Body of pancreas (tissue), 4 donors: Measurements from ENCODE around the gene PDZD8. TPM values are rescaled to one million over a fixed set of nuclear protein-coding genes. Genes with fewer than 3 reads are reported as not detected.
A peak's percentile ranks its signal among the peaks of the same experiment; 100 is the strongest.

Experiments
- ATAC-seq: fragments of 150-250 bp; one replicate; pipeline ENCODE4 v1.9.1; 2016
- DNase-seq, 4 donors: peaks; one replicate each; pipeline ENCODE4 v3.0.0-alpha.2; 2019
- H3K27ac ChIP-seq, 4 donors: fragments of 200-600 bp; sonication (generic); 1 replicate in 3 of 4; 2 replicates in 1 of 4; pipeline versions ENCODE4 v1.5.1 to v1.6.1; 2016 to 2019; ENCODE audit warnings: mild to moderate bottlenecking in 1 of 4, mixed read lengths in 1 of 4, moderate library complexity in 1 of 4
- H3K27me3 ChIP-seq, 2 donors: fragments of 200-600 bp; sonication (generic); one replicate each; pipeline ENCODE4 v1.6.0; 2016; ENCODE audit warnings: mild to moderate bottlenecking in 1 of 2
- H3K36me3 ChIP-seq, 2 donors: fragments of 200-600 bp; sonication (generic); replicated peaks in 1 of 2; 2 replicates each; pipeline ENCODE4 v1.5.1; 2016; ENCODE audit warnings: low read depth in 2 of 2; ENCODE audit not compliant: insufficient read depth in 1 of 2
- H3K4me1 ChIP-seq: fragments of 200-600 bp; sonication (generic); one replicate; pipeline ENCODE4 v1.6.0; 2016
- H3K4me3 ChIP-seq, 2 donors: fragments of 200-600 bp; sonication (generic); 1 replicate in 1 of 2; 2 replicates in 1 of 2; pipeline ENCODE4 v1.5.1; 2016 to 2019
- H3K9me3 ChIP-seq, 3 donors: fragments of 200-600 bp; sonication (generic); 1 replicate in 2 of 3; 2 replicates in 1 of 3; pipeline ENCODE4 v1.5.1; 2016
- CTCF ChIP-seq, 7 experiments: fragments of 450-650 bp in 4 of 7; fragments of 200-600 bp in 3 of 7; sonication (generic) in 3 of 7; IDR thresholded peaks; one replicate each; pipeline ENCODE4 v1.5.1; 2016 to 2019; ENCODE audit warnings: antibody characterized with exemption in 7 of 7
- POLR2A ChIP-seq, 3 donors: fragments of 450-650 bp; IDR thresholded peaks; one replicate each; pipeline ENCODE4 v1.6.1; 2016; ENCODE audit warnings: antibody characterized with exemption in 3 of 3, mild to moderate bottlenecking in 2 of 3
- WGBS, 2 donors: methylation state at CpG; one replicate each; pipeline ENCODE4 v1.1.5; 2017; 5-methylcytosine and 5-hydroxymethylcytosine counted together
- intact Hi-C: fragments of 100-400 bp; cut with DNase I; formaldehyde crosslinking; loops from one replicate; pipeline ENCODE4 v1.15.1; 2023
- total RNA-seq, 2 donors: library from RNA; depleted of rRNA; stranded (reverse); fragments of >200 nt; gene quantifications; one replicate each; pipeline ENCODE4 v1.1.0, GENCODE V29; 2016

The PDZD8 gene
- total RNA-seq, result 10 to 100 TPM; 34.3 to 36.8 TPM

- H3K27me3 ChIP-seq, result no peaks in the 10 kb centered on the region
- DNase-seq, result peak; percentile 93 to 95 (median 94)
- H3K36me3 ChIP-seq, result no peaks in the 10 kb centered on the region
- intact Hi-C loops, result no loop called here
- WGBS, 2 donors, result 0 to 1% methylated on average over 13 to 98 of the region's 103 CpGs
- peak; percentile 93 for ATAC-seq
- H3K9me3 ChIP-seq, result no peaks in the 10 kb centered on the region
- H3K4me1 ChIP-seq, result peaks cover 11% of the 10 kb centered on the region
- TF ChIP-seq POLR2A (IDR thresholded peaks at IDR 0.05), result peak; percentile 70 to 94 (median 76)
- TF ChIP-seq CTCF (IDR thresholded peaks at IDR 0.05), result peak in 2 of 7 experiments; percentile 32 to 34
- H3K27ac ChIP-seq, result peak within 1 kb of the TSS; percentile 74 to 96 (median 94)
- peak within 1 kb of the TSS; percentile 48 to 79 for H3K4me3 ChIP-seq
These were observed at the start of gene PDZD8 for GRCh38 chr10:117375360-117376178. Gene PDZD8, minus strand, starts transcription at chr10:117375440. Its CDS starts 213 bp downstream, at chr10:117375227.

- no peak overlapping the region for H3K4me3 ChIP-seq
- H3K27ac ChIP-seq, result no peak overlapping the region
- no peaks in the 10 kb centered on the region for H3K4me1 ChIP-seq
- no peaks in the 10 kb centered on the region for H3K36me3 ChIP-seq
- H3K9me3 ChIP-seq, result peaks cover 0 to 10% (median 0%) of the 10 kb centered on the region in 3 donors
- WGBS, 2 donors, result 86 to 91% methylated on average over 6 of the region's 6 CpGs
- no peak for TF ChIP-seq POLR2A (IDR thresholded peaks at IDR 0.05)
- intact Hi-C loops, result no loop called here
- no peak for ATAC-seq
- no peaks in the 10 kb centered on the region for H3K27me3 ChIP-seq
- no peak for DNase-seq
These were observed 48.9 kb upstream of the PDZD8 start for GRCh38 chr10:117424171-117424570.

GRCh38 chr10:117421985-117422384, 46.7 kb upstream of the PDZD8 start:
- Histone ChIP-seq H3K4me3 (no peak overlapping the region), H3K27ac (no peak overlapping the region), H3K27me3 (no peaks in the 10 kb centered on the region), H3K4me1 (no peaks in the 10 kb centered on the region), H3K36me3 (no peaks in the 10 kb centered on the region), H3K9me3 (peaks cover 0 to 10% (median 0%) of the 10 kb centered on the region in 3 donors)
- intact Hi-C loops, result no loop called here
- WGBS, 2 donors, result 62 to 79% methylated on average over 5 of the region's 5 CpGs
- no peak for DNase-seq
- ATAC-seq, result no peak
- TF ChIP-seq CTCF (IDR thresholded peaks at IDR 0.05) (no peak), POLR2A (IDR thresholded peaks at IDR 0.05) (no peak)

- no peak for TF ChIP-seq CTCF (IDR thresholded peaks at IDR 0.05)
- TF ChIP-seq POLR2A (IDR thresholded peaks at IDR 0.05), result no peak
- no peaks in the 10 kb centered on the region for H3K4me1 ChIP-seq
- H3K27me3 ChIP-seq, result no peaks in the 10 kb centered on the region
- 61 to 80% methylated on average over 2 to 5 of the region's 5 CpGs for WGBS, 2 donors
- no peak overlapping the region for H3K4me3 ChIP-seq
- ATAC-seq (no peak), DNase-seq (no peak)
- H3K27ac ChIP-seq, result no peak overlapping the region
- H3K9me3 ChIP-seq, result peaks cover 0 to 10% (median 0%) of the 10 kb centered on the region in 3 donors
- intact Hi-C loops, result no loop called here
- H3K36me3 ChIP-seq, result no peaks in the 10 kb centered on the region
These were observed 45.5 kb upstream of the PDZD8 start for GRCh38 chr10:117420768-117421167.

- no peaks in the 10 kb centered on the region for H3K36me3 ChIP-seq
- intact Hi-C loops, result no loop called here
- peaks cover 0 to 10% (median 0%) of the 10 kb centered on the region in 3 donors for H3K9me3 ChIP-seq
- ATAC-seq (no peak), DNase-seq (no peak)
- no peak overlapping the region for H3K27ac ChIP-seq
- H3K4me3 ChIP-seq, result no peak overlapping the region
- WGBS, 2 donors, result 77 to 80% methylated on average over 5 of the region's 5 CpGs
- H3K27me3 ChIP-seq, result no peaks in the 10 kb centered on the region
- TF ChIP-seq POLR2A (IDR thresholded peaks at IDR 0.05) (no peak), CTCF (IDR thresholded peaks at IDR 0.05) (no peak)
- no peaks in the 10 kb centered on the region for H3K4me1 ChIP-seq
These were observed 44.7 kb upstream of the PDZD8 start for GRCh38 chr10:117419921-117420320.
